Measurements from ENCODE around the gene CTSD. TPM values are rescaled to one million over a fixed set of nuclear protein-coding genes. Genes with fewer than 3 reads are reported as not detected.

Gene CTSD
- total and polyA plus RNA-seq, 2 of the 8 experiments (the other 6 are each of a cell fraction or from before 2014, with no cell fraction given): 169 to 173 TPM

GRCh38 chr11:1739576-1739975 lies 24.2 kb downstream of the CTSD start (continued):
- no peak for TF ChIP-seq ASH2L (IDR thresholded peaks at IDR 0.05; ENCODE audit: low read length)
- TF ChIP-seq PHF8 (conservative IDR thresholded peaks at IDR 0.05; ENCODE audit: low read depth, low read length): no peak
- no peak for TF ChIP-seq TAF7 (optimal IDR thresholded peaks at IDR 0.05; ENCODE audit: borderline replicate concordance, low read depth, low read length)
